Ishikawa (cell line): ENCODE measurements around the gene FAHD2B.
"Not testable (repeated sequence)": the region's sequence is repeated elsewhere in the genome, so short reads cannot be mapped to it uniquely, and the experiment has no call there.

Experiments used
- CEBPB ChIP-seq: IDR thresholded peaks from 2 replicates; pipeline ENCODE4 v1.6.1; 2012
- TAF1 ChIP-seq: IDR thresholded peaks from 2 replicates; pipeline ENCODE4 v1.6.1; 2012; ENCODE audit warnings: low read depth, mild to moderate bottlenecking
- TCF12 ChIP-seq: IDR thresholded peaks from 2 replicates; pipeline ENCODE4 v1.6.1; 2012; ENCODE audit warnings: low read depth

DNA sequence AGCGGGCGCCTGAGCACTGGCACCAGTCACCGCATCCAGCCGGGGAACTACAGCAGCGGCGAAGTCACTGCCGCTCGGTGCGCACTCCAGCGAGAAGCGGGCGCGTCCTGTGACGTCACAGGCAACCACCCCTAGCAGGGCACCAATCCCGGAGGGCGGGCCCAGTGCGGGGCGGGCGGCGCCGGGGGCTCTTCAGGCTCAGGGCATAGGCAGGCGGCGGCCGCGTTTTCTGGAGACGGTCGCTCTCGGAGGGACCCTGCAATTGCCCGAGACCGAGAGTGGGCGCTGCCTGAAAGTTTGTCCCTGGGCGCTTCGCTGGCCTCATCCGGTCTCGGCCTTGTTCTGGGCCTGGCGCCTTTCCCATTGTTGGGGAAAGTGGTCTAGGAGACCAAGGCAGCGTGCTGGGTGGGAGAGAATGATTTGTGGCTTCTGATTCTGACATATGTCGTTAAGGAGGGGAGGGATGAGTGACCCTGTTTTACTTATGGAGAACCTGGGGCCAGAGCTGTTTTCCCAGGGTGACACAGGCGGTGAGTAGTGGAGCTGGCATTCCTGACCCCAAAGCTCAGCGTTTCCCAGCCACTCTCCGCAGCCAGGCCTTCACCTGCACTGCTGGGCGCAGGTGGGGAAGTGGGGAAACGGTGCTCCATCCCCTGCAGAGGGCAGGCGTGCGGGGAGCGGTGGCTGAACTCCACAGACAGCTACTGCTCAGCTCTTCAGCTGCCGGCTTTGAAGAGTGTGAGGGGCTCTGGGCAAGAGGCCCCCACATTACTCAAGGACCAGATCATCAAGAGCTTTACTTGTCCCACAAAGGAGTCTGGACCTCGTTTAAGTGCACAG is at the start of gene FAHD2B:
- TF ChIP-seq TAF1, CEBPB, TCF12: not testable (repeated sequence)
